Measurements from ENCODE around the gene POU3F1.

The POU3F1 gene

GRCh38 chr1:38014171-38014570 lies 32.4 kb downstream of the POU3F1 start:
- no peak overlapping the region for H3K27ac ChIP-seq (ENCODE audit: poor library complexity, severe bottlenecking)
- H3K36me3 ChIP-seq (ENCODE audit: low read depth): peaks cover 53% of the 10 kb centered on the region
- H3K27me3 ChIP-seq (ENCODE audit: insufficient read depth, poor library complexity, severe bottlenecking): no peaks in the 10 kb centered on the region
- H3K4me3 ChIP-seq (ENCODE audit: severe bottlenecking): no peak overlapping the region
- H3K4me1 ChIP-seq (ENCODE audit: insufficient read depth, poor library complexity, severe bottlenecking): peaks cover 10% of the 10 kb centered on the region
- ATAC-seq (ENCODE audit: low read depth) (no peak), DNase-seq (ENCODE audit: low spot score) (no peak)
- no peak for TF ChIP-seq CTCF (IDR thresholded peaks at IDR 0.05; ENCODE audit: poor library complexity, severe bottlenecking)
- no peaks in the 10 kb centered on the region for H3K9me3 ChIP-seq (ENCODE audit: severe bottlenecking)

DNA sequence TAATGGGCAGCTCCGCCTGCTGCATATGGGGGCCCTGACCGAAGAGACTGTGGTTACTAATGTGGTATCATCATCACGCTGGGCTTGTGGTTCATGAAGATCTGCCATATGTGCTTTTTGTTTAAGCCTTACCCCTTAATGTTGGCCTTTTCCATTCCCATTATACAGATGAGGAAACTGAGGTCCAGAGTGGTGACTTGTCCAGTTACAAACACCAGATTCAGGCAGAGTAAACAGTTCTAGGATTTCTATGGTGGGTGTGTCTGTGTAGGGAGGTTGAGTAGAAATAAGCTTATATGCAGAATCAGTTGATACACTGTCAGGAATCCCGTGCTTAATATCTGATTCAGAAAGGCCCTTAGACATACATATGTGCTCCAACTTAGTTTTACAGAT lies 33.4 kb downstream of the POU3F1 start:
- no peaks in the 10 kb centered on the region for H3K9me3 ChIP-seq (ENCODE audit: severe bottlenecking)
- H3K36me3 ChIP-seq (ENCODE audit: low read depth): peaks cover 44% of the 10 kb centered on the region
- H3K4me3 ChIP-seq (ENCODE audit: severe bottlenecking): peak overlapping the region; percentile 75
- TF ChIP-seq CTCF (IDR thresholded peaks at IDR 0.05; ENCODE audit: poor library complexity, severe bottlenecking): no peak
- peaks cover 11% of the 10 kb centered on the region for H3K4me1 ChIP-seq (ENCODE audit: insufficient read depth, poor library complexity, severe bottlenecking)
- no peak for ATAC-seq (ENCODE audit: low read depth)
- no peaks in the 10 kb centered on the region for H3K27me3 ChIP-seq (ENCODE audit: insufficient read depth, poor library complexity, severe bottlenecking)
- peak overlapping the region; percentile 57 for H3K27ac ChIP-seq (ENCODE audit: poor library complexity, severe bottlenecking)
- no peak for DNase-seq (ENCODE audit: low spot score)

- H3K27ac ChIP-seq (ENCODE audit: poor library complexity, severe bottlenecking): peak within 1 kb of the TSS; percentile 57
- DNase-seq (ENCODE audit: low spot score): peak; percentile 93
- no peaks in the 10 kb centered on the region for H3K27me3 ChIP-seq (ENCODE audit: insufficient read depth, poor library complexity, severe bottlenecking)
- peaks cover 11% of the 10 kb centered on the region for H3K4me1 ChIP-seq (ENCODE audit: insufficient read depth, poor library complexity, severe bottlenecking)
- H3K4me3 ChIP-seq (ENCODE audit: severe bottlenecking): peak within 1 kb of the TSS; percentile 75
- ATAC-seq (ENCODE audit: low read depth): peak; percentile 95
- peaks cover 38% of the 10 kb centered on the region for H3K36me3 ChIP-seq (ENCODE audit: low read depth)
- no peaks in the 10 kb centered on the region for H3K9me3 ChIP-seq (ENCODE audit: severe bottlenecking)
- no peak for TF ChIP-seq CTCF (IDR thresholded peaks at IDR 0.05; ENCODE audit: poor library complexity, severe bottlenecking)
Observed at GRCh38 chr1:38012363-38013226, 34.0 kb downstream of the POU3F1 start, which contains the start of gene UTP11. TSS of gene UTP11 (plus strand) at chr1:38012734. CDS start at chr1:38012803, 69 bp downstream.

GRCh38 chr1:38009841-38010180 lies 36.8 kb downstream of the POU3F1 start:
- Histone ChIP-seq H3K4me3 (ENCODE audit: severe bottlenecking) (no peak overlapping the region), H3K27ac (ENCODE audit: poor library complexity, severe bottlenecking) (peak overlapping the region; percentile 26), H3K9me3 (ENCODE audit: severe bottlenecking) (no peaks in the 10 kb centered on the region), H3K27me3 (ENCODE audit: insufficient read depth, poor library complexity, severe bottlenecking) (no peaks in the 10 kb centered on the region), H3K36me3 (ENCODE audit: low read depth) (peaks cover 11% of the 10 kb centered on the region; the same call in 1 of the 2 replicates), H3K4me1 (ENCODE audit: insufficient read depth, poor library complexity, severe bottlenecking) (peaks cover 11% of the 10 kb centered on the region)
- TF ChIP-seq CTCF (IDR thresholded peaks at IDR 0.05; ENCODE audit: poor library complexity, severe bottlenecking): no peak
- ATAC-seq (ENCODE audit: low read depth): no peak
- no peak for DNase-seq (ENCODE audit: low spot score)

Data from RWPE2 (cell line).